Glutamatergic neuron (in vitro differentiated cells): ENCODE measurements around the gene ADGRG6. TPM values are rescaled to one million over a fixed set of nuclear protein-coding genes. Genes with fewer than 3 reads are reported as not detected.

Experiments
- DNase-seq: peaks from one replicate; pipeline ENCODE4 v3.0.0; 2022
- H3K27ac Mint-ChIP-seq: one replicate; pipeline ENCODE4 v1.8.0; 2020; ENCODE audit warnings: mild to moderate bottlenecking, mixed read lengths, inconsistent platforms; ENCODE audit not compliant: unreplicated experiment
- H3K27me3 Mint-ChIP-seq: one replicate; pipeline ENCODE4 v1.8.0; 2020; ENCODE audit warnings: mild to moderate bottlenecking, moderate library complexity, mixed read lengths, inconsistent platforms; ENCODE audit not compliant: unreplicated experiment
- H3K36me3 Mint-ChIP-seq: one replicate; pipeline ENCODE4 v1.8.0; 2020; ENCODE audit warnings: mild to moderate bottlenecking, mixed read lengths, inconsistent platforms; ENCODE audit not compliant: unreplicated experiment
- H3K4me1 Mint-ChIP-seq: one replicate; pipeline ENCODE4 v1.8.0; 2020; ENCODE audit warnings: mild to moderate bottlenecking, low read depth, mixed read lengths, inconsistent platforms; ENCODE audit not compliant: unreplicated experiment
- H3K4me3 Mint-ChIP-seq: one replicate; pipeline ENCODE4 v1.8.0; 2020; ENCODE audit warnings: mild to moderate bottlenecking, mixed read lengths, inconsistent platforms; ENCODE audit not compliant: unreplicated experiment
- H3K9me3 Mint-ChIP-seq: one replicate; pipeline ENCODE4 v1.8.0; 2020; ENCODE audit warnings: mild to moderate bottlenecking, moderate library complexity, mixed read lengths, inconsistent platforms; ENCODE audit not compliant: unreplicated experiment
- CTCF ChIP-seq: fragments of 200-600 bp; sonication (generic); IDR thresholded peaks from one replicate; pipeline ENCODE4 v1.5.0; 2021; ENCODE audit not compliant: partially characterized antibody, unreplicated experiment
- total RNA-seq: library from RNA; stranded (reverse); fragmentation: NEBNext Ultra II Directional; extraction: Animal tissue kit (Norgen Biotek cat#: 25700); gene quantifications from one replicate; pipeline ENCODE4 v1.2.1, GENCODE V29; 2021; ENCODE audit not compliant: unreplicated experiment

Gene ADGRG6
- total RNA-seq, 1 donor from 2014 or later, result not detected

GRCh38 chr6:142463988-142464387, 162.2 kb downstream of the ADGRG6 start:
- no peak for DNase-seq
- H3K4me1 Mint-ChIP-seq, result no peaks in the 10 kb centered on the region
- no peaks in the 10 kb centered on the region for H3K36me3 Mint-ChIP-seq
- H3K9me3 Mint-ChIP-seq, result peaks cover 4% of the 10 kb centered on the region
- no peaks in the 10 kb centered on the region for H3K27me3 Mint-ChIP-seq
- no peak overlapping the region for H3K4me3 Mint-ChIP-seq
- no peak overlapping the region for H3K27ac Mint-ChIP-seq
- TF ChIP-seq CTCF, result no peak

- TF ChIP-seq CTCF, result no peak
- Mint-ChIP-seq H3K27me3 (peaks cover 2% of the 10 kb centered on the region), H3K4me1 (no peaks in the 10 kb centered on the region), H3K36me3 (no peaks in the 10 kb centered on the region), H3K27ac (no peak overlapping the region), H3K4me3 (no peak overlapping the region), H3K9me3 (peaks cover 1% of the 10 kb centered on the region)
- DNase-seq, result no peak
These were observed 167.4 kb downstream of the ADGRG6 start for GRCh38 chr6:142469220-142469619.

GRCh38 chr6:142470421-142470820, 168.6 kb downstream of the ADGRG6 start:
- no peaks in the 10 kb centered on the region for H3K4me1 Mint-ChIP-seq
- DNase-seq, result no peak
- H3K36me3 Mint-ChIP-seq, result no peaks in the 10 kb centered on the region
- TF ChIP-seq CTCF, result no peak
- H3K4me3 Mint-ChIP-seq, result no peak overlapping the region
- H3K27ac Mint-ChIP-seq, result no peak overlapping the region
- H3K27me3 Mint-ChIP-seq, result peaks cover 2% of the 10 kb centered on the region
- peaks cover 1% of the 10 kb centered on the region for H3K9me3 Mint-ChIP-seq

- H3K36me3 Mint-ChIP-seq, result no peaks in the 10 kb centered on the region
- TF ChIP-seq CTCF, result peak; percentile 88
- H3K27me3 Mint-ChIP-seq, result peaks cover under 1% of the 10 kb centered on the region
- DNase-seq, result peak; percentile 57
- H3K9me3 Mint-ChIP-seq, result peaks cover under 1% of the 10 kb centered on the region
- no peak overlapping the region for H3K4me3 Mint-ChIP-seq
- H3K27ac Mint-ChIP-seq, result no peak overlapping the region
- peaks cover 2% of the 10 kb centered on the region for H3K4me1 Mint-ChIP-seq
These were observed 172.9 kb downstream of the ADGRG6 start for GRCh38 chr6:142474531-142475289.

- no peak for DNase-seq
- Mint-ChIP-seq H3K4me1 (peaks cover 2% of the 10 kb centered on the region), H3K4me3 (no peak overlapping the region), H3K27me3 (no peaks in the 10 kb centered on the region), H3K27ac (no peak overlapping the region), H3K36me3 (no peaks in the 10 kb centered on the region), H3K9me3 (no peaks in the 10 kb centered on the region)
- TF ChIP-seq CTCF, result no peak
These were observed 174.6 kb downstream of the ADGRG6 start for GRCh38 chr6:142476452-142476851.
